ENCODE results near the gene GIMAP2.
A peak's percentile ranks its signal among the peaks of the same experiment; 100 is the strongest.

The GIMAP2 gene

DNA sequence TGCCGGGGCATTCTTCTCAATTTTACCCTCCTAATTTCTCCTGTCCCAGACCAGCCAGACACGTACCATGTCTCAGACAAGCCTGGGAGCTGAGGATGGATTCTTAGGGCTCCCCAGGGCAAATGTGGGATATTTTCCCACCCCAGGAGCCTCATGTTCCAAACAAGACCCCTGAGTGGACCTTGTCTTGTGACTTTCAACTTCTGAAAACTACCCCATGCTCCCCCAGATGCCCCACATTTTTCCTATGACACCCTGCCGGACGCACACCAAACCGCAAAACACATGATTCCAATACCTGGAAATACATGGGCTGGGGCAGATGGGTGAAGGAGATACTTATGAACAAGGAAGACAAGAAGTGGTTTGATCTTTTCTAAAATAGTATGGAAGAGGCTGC, 52.6 kb downstream of the GIMAP2 start:
- TF ChIP-seq POLR2A (IDR thresholded peaks at IDR 0.05; ENCODE audit: low read depth, low read length), result no peak
- DNase-seq (ENCODE audit: insufficient read length, low spot score) (no peak), FAIRE-seq (no peak)

DNA sequence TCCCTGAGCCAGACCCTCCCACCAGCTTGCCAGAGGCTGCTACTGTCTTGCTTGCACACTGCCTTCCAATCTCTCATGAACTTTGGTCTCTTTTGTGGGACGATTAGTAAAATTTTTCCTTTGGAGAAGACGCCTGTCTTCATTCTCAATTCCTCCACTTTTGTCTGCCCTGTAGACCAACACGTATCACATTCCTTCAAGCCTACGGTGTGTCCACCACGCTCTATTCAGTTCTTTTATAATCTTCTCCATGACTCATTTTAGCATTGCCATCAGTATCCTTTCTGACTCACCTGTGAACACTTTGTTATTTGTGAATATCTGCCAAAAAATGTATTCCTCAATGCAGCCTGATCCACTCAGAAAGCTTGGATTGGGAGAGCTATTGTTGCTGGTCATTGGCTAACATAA, 53.1 kb downstream of the GIMAP2 start:
- DNase-seq (ENCODE audit: insufficient read length, low spot score), result no peak
- peak; percentile 54 for FAIRE-seq
- TF ChIP-seq POLR2A (IDR thresholded peaks at IDR 0.05; ENCODE audit: low read depth, low read length) (peak; percentile 23; the same call in 1 of the 2 replicates), PAX5 (IDR thresholded peaks at IDR 0.05; ENCODE audit: insufficient read depth, low read length, severe bottlenecking) (no peak)

DNA sequence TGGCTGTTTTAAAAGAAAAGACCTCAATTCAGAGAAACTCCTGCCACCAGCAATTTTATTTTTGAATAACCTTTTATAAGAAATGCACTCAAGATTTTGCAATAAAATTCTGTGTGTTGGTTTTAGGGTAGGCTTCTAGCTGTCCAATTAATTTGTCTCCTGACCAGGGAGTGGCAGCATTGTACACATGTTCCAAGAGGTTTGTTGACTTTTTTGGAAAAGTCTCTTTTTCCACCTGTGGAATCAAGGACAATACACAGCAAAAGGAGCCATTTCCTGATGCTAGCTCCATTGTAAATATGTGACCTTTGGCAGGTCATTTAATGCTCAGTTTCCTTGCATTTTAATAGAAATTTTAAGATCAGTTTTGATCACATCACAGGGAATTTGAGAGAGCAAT, 53.5 kb downstream of the GIMAP2 start:
- FAIRE-seq, result no peak
- no peak for DNase-seq (ENCODE audit: insufficient read length, low spot score)
- TF ChIP-seq POLR2A (IDR thresholded peaks at IDR 0.05; ENCODE audit: low read depth, low read length), result no peak
- TF ChIP-seq SPI1 (IDR thresholded peaks at IDR 0.05; ENCODE audit: low read depth, low read length), result no peak
- no peak for TF ChIP-seq PAX5 (IDR thresholded peaks at IDR 0.05; ENCODE audit: insufficient read depth, low read length, severe bottlenecking)
- no peak for TF ChIP-seq TAF1 (IDR thresholded peaks at IDR 0.05; ENCODE audit: low read depth, low read length)
- no peak for TF ChIP-seq POLR2AphosphoS5 (IDR thresholded peaks at IDR 0.05; ENCODE audit: low read depth, low read length)
- no peak for TF ChIP-seq POU2F2 (IDR thresholded peaks at IDR 0.05; ENCODE audit: low read depth, low read length)

DNA sequence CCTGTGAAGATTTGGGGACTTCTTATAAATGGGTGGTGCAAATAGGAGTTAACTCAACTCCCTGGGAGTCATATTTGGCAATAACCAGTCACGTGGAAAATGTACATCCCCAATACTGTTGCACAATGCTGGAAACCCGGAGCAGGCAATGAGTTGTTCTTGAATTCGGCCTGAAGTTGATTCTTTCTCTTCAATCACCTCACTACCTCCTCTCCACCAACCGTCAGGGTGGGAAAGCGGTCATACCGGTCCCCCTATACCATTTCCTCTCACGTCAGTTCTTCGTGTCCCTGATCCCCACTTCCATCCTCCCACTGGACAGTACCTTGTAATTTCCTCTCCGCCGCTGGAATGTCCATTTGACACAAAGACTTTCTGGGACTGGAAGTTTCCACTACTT, 54.5 kb downstream of the GIMAP2 start:
- TF ChIP-seq POU2F2 (IDR thresholded peaks at IDR 0.05; ENCODE audit: low read depth, low read length) (no peak), POLR2A (IDR thresholded peaks at IDR 0.05; ENCODE audit: low read depth, low read length) (no peak), POLR2AphosphoS5 (IDR thresholded peaks at IDR 0.05; ENCODE audit: low read depth, low read length) (no peak), PAX5 (IDR thresholded peaks at IDR 0.05; ENCODE audit: insufficient read depth, low read length, severe bottlenecking) (no peak), SPI1 (IDR thresholded peaks at IDR 0.05; ENCODE audit: low read depth, low read length) (no peak), TAF1 (IDR thresholded peaks at IDR 0.05; ENCODE audit: low read depth, low read length) (no peak)
- no peak for DNase-seq (ENCODE audit: insufficient read length, low spot score)
- FAIRE-seq, result peak; percentile 23

DNA sequence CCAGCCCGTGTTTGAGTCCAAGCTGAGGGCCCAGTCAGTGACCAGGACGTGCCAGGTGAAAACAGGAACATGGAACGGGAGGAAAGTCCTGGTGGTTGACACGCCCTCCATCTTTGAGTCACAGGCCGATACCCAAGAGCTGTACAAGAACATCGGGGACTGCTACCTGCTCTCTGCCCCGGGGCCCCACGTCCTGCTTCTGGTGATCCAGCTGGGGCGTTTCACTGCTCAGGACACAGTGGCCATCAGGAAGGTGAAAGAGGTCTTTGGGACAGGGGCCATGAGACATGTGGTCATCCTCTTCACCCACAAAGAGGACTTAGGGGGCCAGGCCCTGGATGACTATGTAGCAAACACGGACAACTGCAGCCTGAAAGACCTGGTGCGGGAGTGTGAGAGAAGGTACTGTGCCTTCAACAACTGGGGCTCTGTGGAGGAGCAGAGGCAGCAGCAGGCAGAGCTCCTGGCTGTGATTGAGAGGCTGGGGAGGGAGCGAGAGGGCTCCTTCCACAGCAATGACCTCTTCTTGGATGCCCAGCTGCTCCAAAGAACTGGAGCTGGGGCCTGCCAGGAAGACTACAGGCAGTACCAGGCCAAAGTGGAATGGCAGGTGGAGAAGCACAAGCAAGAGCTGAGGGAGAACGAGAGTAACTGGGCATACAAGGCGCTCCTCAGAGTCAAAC, 56.9 kb downstream of the GIMAP2 start:
- no peak for FAIRE-seq
- TF ChIP-seq SPI1 (IDR thresholded peaks at IDR 0.05; ENCODE audit: low read depth, low read length) (no peak), PAX5 (IDR thresholded peaks at IDR 0.05; ENCODE audit: insufficient read depth, low read length, severe bottlenecking) (no peak), POU2F2 (IDR thresholded peaks at IDR 0.05; ENCODE audit: low read depth, low read length) (no peak), POLR2A (IDR thresholded peaks at IDR 0.05; ENCODE audit: low read depth, low read length) (no peak), POLR2AphosphoS5 (IDR thresholded peaks at IDR 0.05; ENCODE audit: low read depth, low read length) (no peak), TAF1 (IDR thresholded peaks at IDR 0.05; ENCODE audit: low read depth, low read length) (no peak)
- DNase-seq (ENCODE audit: insufficient read length, low spot score), result no peak
